Heart left ventricle (tissue), 16 donors: ENCODE measurements around the gene TXNL4A. TPM values are rescaled to one million over a fixed set of nuclear protein-coding genes. Genes with fewer than 3 reads are reported as not detected.

Source experiments
- ATAC-seq, 4 donors: fragments of 200-7000 bp; cut with Tn5 transposase; one replicate each; pipeline ENCODE4 v1.9.1; 2020 to 2022; ENCODE audit warnings: moderate library complexity in 4 of 4, mild to moderate bottlenecking in 3 of 4, moderate number of reproducible peaks in 1 of 4
- DNase-seq, 5 donors: peaks; one replicate each; pipeline ENCODE4 v3.0.0-alpha.2; 2020
- H3K27ac ChIP-seq, 12 donors: fragments of 200-600 bp; sonication (generic) in 4 of 12; one replicate each; pipeline versions ENCODE4 v1.5.0 to v1.8.0; 2016 to 2022; ENCODE audit warnings: mild to moderate bottlenecking in 2 of 12
- H3K27me3 ChIP-seq, 9 donors: fragments of 200-600 bp; sonication (generic) in 2 of 9; one replicate each; pipeline versions ENCODE4 v1.5.1 to v1.8.0; 2016 to 2022; ENCODE audit warnings: mild to moderate bottlenecking in 3 of 9
- H3K36me3 ChIP-seq, 9 donors: fragments of 200-600 bp; sonication (generic) in 2 of 9; one replicate each; pipeline versions ENCODE4 v1.5.0 to v1.8.0; 2018 to 2022; ENCODE audit warnings: mild to moderate bottlenecking in 2 of 9
- H3K4me1 ChIP-seq, 12 donors: fragments of 200-600 bp; sonication (generic) in 4 of 12; one replicate each; pipeline versions ENCODE4 v1.5.0 to v1.8.0; 2016 to 2022; ENCODE audit warnings: mild to moderate bottlenecking in 3 of 12
- H3K4me3 ChIP-seq, 12 donors: fragments of 200-600 bp; sonication (generic) in 4 of 12; one replicate each; pipeline versions ENCODE4 v1.5.0 to v1.8.0; 2017 to 2022; ENCODE audit warnings: mild to moderate bottlenecking in 9 of 12, moderate library complexity in 4 of 12
- H3K9me3 ChIP-seq, 12 donors: fragments of 200-600 bp; sonication (generic) in 4 of 12; one replicate each; pipeline versions ENCODE4 v1.5.0 to v1.8.0; 2016 to 2022; ENCODE audit warnings: mild to moderate bottlenecking in 1 of 12
- POLR2A ChIP-seq, 2 donors: fragments of 450-650 bp; IDR thresholded peaks; one replicate each; pipeline ENCODE4 v1.6.1; 2017; ENCODE audit warnings: antibody characterized with exemption in 2 of 2, mild to moderate bottlenecking in 2 of 2, moderate library complexity in 2 of 2
- WGBS, 4 donors: extraction: QIAGEN DNeasy Blood & Tissue Kit in 2 of 4; methylation state at CpG; one replicate each; pipeline versions ENCODE4 v1.1.5 to v1.1.7; 2013 to 2018; 5-methylcytosine and 5-hydroxymethylcytosine counted together
- intact Hi-C, 10 donors: fragments of 100-400 bp; cut with DNase I; formaldehyde crosslinking; loops; one replicate each; pipeline versions ENCODE4 v1.11.1 to v1.14.2; 2022
- polyA plus RNA-seq, 2 donors: library from polyadenylated mRNA; stranded (reverse); fragments of 200-250 nt; gene quantifications; one replicate each; pipeline ENCODE4 v1.2.3, GENCODE V29; 2013
- total RNA-seq, 9 donors: library from RNA; depleted of rRNA in 2 of 9; stranded (reverse); fragments of >200 nt in 2 of 9; fragmentation: NEBNext Ultra II Directional in 3 of 9; extraction: Animal tissue kit (Norgen Biotek cat#: 25700) in 3 of 9; gene quantifications; one replicate each; pipeline versions ENCODE4 v1.1.0 to v1.2.4, GENCODE V29; 2016 to 2023
- TF ChIP-seq, protein P1 (sequence below), 12 donors: fragments of 200-600 bp; sonication (generic) in 4 of 12; IDR thresholded peaks; one replicate each; pipeline versions ENCODE4 v1.5.0 to v1.8.0; 2018 to 2022; ENCODE audit warnings: antibody characterized with exemption in 12 of 12, mild to moderate bottlenecking in 5 of 12
- donor health status: ischemic (EF 13 %, LVEDD 7.1; RV severe dilation, severe dysfunction).
- donor health status: healthy with polysubstance abuse.
- donor health status: DM: no; HTN: yes; CAD: no.
- donor health status: DM: no; HTN: no; CAD: no.
- donor health status: ischemic (EF 25% LVEDD 6.9; RV normal size, moderate dysfunction).
- donor health status: ischemic (EF 25% LVEDD 5.7; RV mildly dilated, moderate dysfunction).
- donor health status: healthy.
- donor health status: DM: yes; HTN: yes; CAD: no.
- donor health status: ischemic (EF 35%, LVEDD 5.7; RV mildly dilated, moderate dysfunction).
- donor health status: nonischemic (EF 11% LVEDD 7.7; RV severe dilation, severe dysfunction).
- donor health status: DM: yes; HTN: yes; CAD: no.
- donor health status: PGD.
- donor health status: ischemic (EF 29% LVEDD 5.4; RV normal size, mild dysfunction).
- donor health status: nonischemic (EF 23%, LVEDD 6.1; RV moderate dilation, normal function).

Gene TXNL4A
- total and polyA plus RNA-seq, 11 donors, result 35.2 to 139 (median 92.0) TPM

DNA sequence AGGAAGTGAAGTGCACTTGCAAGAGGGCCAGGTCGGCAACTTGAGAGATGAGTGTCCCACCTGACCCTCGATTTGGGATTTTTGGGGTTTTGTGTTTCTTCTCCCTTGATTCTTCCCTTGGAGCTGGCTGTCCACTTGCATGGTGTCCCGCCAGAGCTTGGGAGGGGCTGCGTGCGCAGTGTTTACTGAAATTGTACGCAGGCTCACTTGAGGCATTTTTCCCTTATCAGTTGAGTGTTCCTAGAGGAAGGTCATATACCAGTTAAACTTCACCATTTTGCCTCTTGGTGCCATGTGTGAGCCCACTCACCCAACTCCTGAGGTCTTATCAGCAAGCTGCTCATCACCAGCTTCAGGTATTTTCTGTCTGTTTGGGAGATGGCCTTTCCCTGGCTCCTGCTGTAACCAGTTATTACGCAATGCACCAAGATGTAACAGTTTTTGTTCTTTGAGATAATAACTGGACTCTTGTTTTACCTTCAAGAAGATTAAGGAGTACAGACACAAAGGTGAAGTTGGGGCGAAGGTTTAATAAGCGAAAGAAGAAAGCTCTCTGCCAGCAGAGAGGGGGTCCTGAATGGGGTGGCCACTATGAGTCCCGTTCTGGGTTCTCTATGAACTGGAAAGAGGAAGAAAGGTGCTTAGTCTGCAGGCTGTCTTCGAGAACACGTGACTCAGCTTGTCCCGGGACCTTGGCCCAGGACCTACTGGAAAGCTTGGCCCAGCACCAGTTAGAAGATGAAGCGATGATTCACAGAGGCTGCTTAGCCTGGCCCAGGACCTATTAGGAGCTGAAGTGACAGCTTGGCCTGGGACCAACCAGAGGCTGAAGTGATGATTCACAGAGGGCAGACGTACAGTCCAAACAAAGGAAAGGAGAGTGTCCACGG lies 21.5 kb upstream of the TXNL4A start:
- 69 to 82% (median 75%) methylated on average over 16 of the region's 16 CpGs for WGBS, 4 donors
- no peak for TF ChIP-seq POLR2A (IDR thresholded peaks at IDR 0.05)
- TF ChIP-seq, protein P1, sequence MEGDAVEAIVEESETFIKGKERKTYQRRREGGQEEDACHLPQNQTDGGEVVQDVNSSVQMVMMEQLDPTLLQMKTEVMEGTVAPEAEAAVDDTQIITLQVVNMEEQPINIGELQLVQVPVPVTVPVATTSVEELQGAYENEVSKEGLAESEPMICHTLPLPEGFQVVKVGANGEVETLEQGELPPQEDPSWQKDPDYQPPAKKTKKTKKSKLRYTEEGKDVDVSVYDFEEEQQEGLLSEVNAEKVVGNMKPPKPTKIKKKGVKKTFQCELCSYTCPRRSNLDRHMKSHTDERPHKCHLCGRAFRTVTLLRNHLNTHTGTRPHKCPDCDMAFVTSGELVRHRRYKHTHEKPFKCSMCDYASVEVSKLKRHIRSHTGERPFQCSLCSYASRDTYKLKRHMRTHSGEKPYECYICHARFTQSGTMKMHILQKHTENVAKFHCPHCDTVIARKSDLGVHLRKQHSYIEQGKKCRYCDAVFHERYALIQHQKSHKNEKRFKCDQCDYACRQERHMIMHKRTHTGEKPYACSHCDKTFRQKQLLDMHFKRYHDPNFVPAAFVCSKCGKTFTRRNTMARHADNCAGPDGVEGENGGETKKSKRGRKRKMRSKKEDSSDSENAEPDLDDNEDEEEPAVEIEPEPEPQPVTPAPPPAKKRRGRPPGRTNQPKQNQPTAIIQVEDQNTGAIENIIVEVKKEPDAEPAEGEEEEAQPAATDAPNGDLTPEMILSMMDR (IDR thresholded peaks at IDR 0.05), result no peak
- DNase-seq (peak; percentile 78 to 92 (median 81)), ATAC-seq (peak; percentile 98 to 99 (median 99))
- H3K4me3 ChIP-seq, result no peak overlapping the region
- peaks cover 0 to 69% (median 9%) of the 10 kb centered on the region in 12 donors for H3K9me3 ChIP-seq
- H3K4me1 ChIP-seq, result peaks cover 0 to 10% (median 0%) of the 10 kb centered on the region in 12 donors
- H3K27me3 ChIP-seq, result no peaks in the 10 kb centered on the region
- peak overlapping the region in 11 of 12 donors; percentile 44 to 78 (median 70) for H3K27ac ChIP-seq
- intact Hi-C loops, result loop anchor here in 1 of 10 donors (1.0 kb wide), 1 partner anchor 23 kb away; no protein-coding TSS in a partner anchor
- H3K36me3 ChIP-seq, result no peaks in the 10 kb centered on the region

DNA sequence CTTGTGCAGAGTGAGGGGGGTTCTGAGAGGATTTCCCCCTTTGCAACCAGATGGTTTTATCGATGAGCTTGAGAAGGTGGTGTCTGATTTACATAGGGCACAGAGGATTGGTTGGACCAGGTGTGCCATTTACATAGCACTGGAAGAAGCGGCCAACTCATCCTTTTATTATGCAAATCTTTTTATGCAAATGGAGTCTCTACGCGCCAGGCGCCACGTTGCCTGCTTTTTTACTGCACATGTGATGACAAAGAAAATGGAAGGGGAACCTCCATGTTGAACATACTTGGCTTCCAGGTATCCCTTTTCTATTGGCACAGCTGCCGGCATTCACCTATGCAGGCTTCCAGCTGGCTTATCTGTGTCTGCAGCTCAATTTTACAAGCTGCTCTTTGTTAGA lies 18.4 kb upstream of the TXNL4A start:
- intact Hi-C loops, result no loop called here
- H3K27me3 ChIP-seq, result no peaks in the 10 kb centered on the region
- 73 to 82% (median 81%) methylated on average over 7 of the region's 7 CpGs for WGBS, 4 donors
- TF ChIP-seq, protein P1 (IDR thresholded peaks at IDR 0.05), result no peak
- TF ChIP-seq POLR2A (IDR thresholded peaks at IDR 0.05), result no peak
- H3K4me1 ChIP-seq, result peaks cover 0 to 10% (median 0%) of the 10 kb centered on the region in 12 donors
- peaks cover 0 to 38% (median 3%) of the 10 kb centered on the region in 12 donors for H3K9me3 ChIP-seq
- ATAC-seq (no peak), DNase-seq (no peak)
- H3K4me3 ChIP-seq, result no peak overlapping the region
- no peak overlapping the region for H3K27ac ChIP-seq
- H3K36me3 ChIP-seq, result no peaks in the 10 kb centered on the region

DNA sequence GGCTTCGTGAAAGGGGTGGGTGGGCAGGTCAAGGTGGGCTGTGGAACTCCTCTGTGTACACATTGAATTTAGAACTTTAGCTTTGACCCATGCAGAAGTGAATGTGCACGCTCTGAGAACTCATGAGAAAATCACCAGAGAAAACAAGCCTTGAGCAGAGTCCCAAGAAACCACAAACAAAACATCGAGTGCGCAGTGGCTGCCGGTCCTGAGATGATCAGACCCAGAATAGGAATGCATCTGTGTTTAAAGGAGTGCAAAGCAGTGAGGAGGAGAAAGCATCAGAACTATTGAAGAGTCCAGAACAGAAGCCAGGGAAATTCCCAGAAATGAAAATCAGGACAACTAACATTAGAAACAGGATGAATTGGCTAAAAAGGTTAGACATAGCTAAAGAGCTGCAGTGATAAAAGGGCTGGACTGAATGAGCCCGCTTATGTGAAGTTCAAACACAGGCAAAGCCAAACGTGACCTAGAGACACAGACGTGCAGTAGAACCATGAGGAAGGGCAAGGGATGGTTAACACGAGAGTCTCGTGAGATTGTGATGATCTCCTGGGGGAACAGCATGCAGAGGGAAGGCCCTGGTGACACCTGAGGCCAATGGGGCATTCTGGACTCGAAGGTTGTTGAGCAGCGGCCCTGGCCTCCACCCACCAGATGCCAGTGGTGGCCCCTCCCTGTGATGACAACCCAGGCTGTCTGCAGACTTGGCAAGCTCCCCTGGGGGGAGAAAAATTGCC lies 16.4 kb upstream of the TXNL4A start:
- no peak overlapping the region for H3K4me3 ChIP-seq
- peaks cover 0 to 35% (median 7%) of the 10 kb centered on the region in 12 donors for H3K9me3 ChIP-seq
- intact Hi-C loops, result no loop called here
- TF ChIP-seq, protein P1 (IDR thresholded peaks at IDR 0.05), result no peak
- no peak for TF ChIP-seq POLR2A (IDR thresholded peaks at IDR 0.05)
- no peak overlapping the region for H3K27ac ChIP-seq
- DNase-seq (no peak), ATAC-seq (no peak)
- WGBS, 4 donors, result 88 to 90% (median 89%) methylated on average over 12 of the region's 12 CpGs
- H3K36me3 ChIP-seq, result no peaks in the 10 kb centered on the region
- peaks cover 0 to 1% (median 0%) of the 10 kb centered on the region in 12 donors for H3K4me1 ChIP-seq
- H3K27me3 ChIP-seq, result no peaks in the 10 kb centered on the region

DNA sequence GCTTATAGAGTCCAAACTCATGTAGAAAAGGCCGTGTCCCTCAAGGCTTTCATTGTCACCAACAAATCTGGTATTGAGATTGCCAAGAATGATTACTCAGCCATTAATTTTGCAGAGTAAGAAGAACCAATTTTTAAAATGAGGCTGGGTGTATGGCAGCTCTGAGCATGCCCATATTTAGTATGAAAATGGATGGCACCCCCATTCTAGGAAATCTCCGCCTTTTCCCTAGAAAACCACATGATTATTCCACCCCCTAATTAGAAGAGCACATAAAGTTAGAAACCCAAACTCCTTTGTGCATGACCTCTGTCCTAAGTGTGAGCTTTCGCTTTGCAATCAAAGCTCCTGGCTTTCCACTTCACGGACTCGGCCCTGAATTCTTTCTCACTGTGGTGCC lies 14.1 kb upstream of the TXNL4A start:
- intact Hi-C loops, result no loop called here
- ATAC-seq, result no peak
- TF ChIP-seq, protein P1 (IDR thresholded peaks at IDR 0.05), result no peak
- no peak for TF ChIP-seq POLR2A (IDR thresholded peaks at IDR 0.05)

More for the DNA sequence above, 14.1 kb upstream of the TXNL4A start:
- no peaks in the 10 kb centered on the region for H3K27me3 ChIP-seq
- no peak for DNase-seq
- no peaks in the 10 kb centered on the region for H3K4me1 ChIP-seq
- H3K27ac ChIP-seq, result no peak overlapping the region
- H3K36me3 ChIP-seq, result no peaks in the 10 kb centered on the region
- 94 to 97% (median 95%) methylated on average over 5 of the region's 5 CpGs for WGBS, 4 donors
- peaks cover 0 to 16% (median 5%) of the 10 kb centered on the region in 12 donors for H3K9me3 ChIP-seq
- no peak overlapping the region for H3K4me3 ChIP-seq
